ENCODE results near the gene LMCD1. TPM values are rescaled to one million over a fixed set of nuclear protein-coding genes. Genes with fewer than 3 reads are reported as not detected.

LMCD1 gene
- polyA plus RNA-seq, 3 donors = 0.09 to 0.51 TPM; not detected in 1

GRCh38 chr3:8497582-8497981, 4.0 kb upstream of the LMCD1 start:
- Mint-ChIP-seq H3K36me3 (no peaks in the 10 kb centered on the region), H3K27me3 (ENCODE audit: low read depth in 3 of 3) (peaks cover 4 to 26% (median 16%) of the 10 kb centered on the region in 3 donors), H3K9me3 (peaks cover 0 to 2% (median 0%) of the 10 kb centered on the region in 7 donors), H3K4me3 (no peak overlapping the region), H3K4me1 (peaks cover 10% of the 10 kb centered on the region), H3K27ac (no peak overlapping the region)
- Histone ChIP-seq H3K79me2 (ENCODE audit: insufficient read depth, low read length) (no peaks in the 10 kb centered on the region), H3K4me1 (ENCODE audit: control insufficient read depth in 1 of 2, insufficient read depth in 2 of 2, low read length in 2 of 2) (peaks cover 8 to 10% of the 10 kb centered on the region in 2 donors), H3K36me3 (replicated peaks in 1 of 2; ENCODE audit: control insufficient read depth in 1 of 2, insufficient read depth in 2 of 2, low read length in 2 of 2) (no peaks in the 10 kb centered on the region), H3K9me3 (replicated peaks in 1 of 2; ENCODE audit: control insufficient read depth in 1 of 2, insufficient read depth in 1 of 2, low read length in 2 of 2) (peaks cover 0 to 5% of the 10 kb centered on the region in 2 donors), H3K4me3 (replicated peaks in 1 of 3; ENCODE audit: low read depth in 2 of 3, low read length in 3 of 3) (no peak overlapping the region), H3K27me3 (ENCODE audit: control insufficient read depth in 2 of 2, insufficient read depth in 2 of 2, low read length in 2 of 2) (peaks cover 2 to 5% of the 10 kb centered on the region in 2 donors), H3K27ac (ENCODE audit: low read depth in 1 of 2, low read length in 2 of 2) (no peak overlapping the region), H2AFZ (ENCODE audit: insufficient read depth, low read depth, low read length, poor library complexity, severe bottlenecking) (no peak overlapping the region), H3K4me2 (replicated peaks; ENCODE audit: extremely low read depth, low read length, poor library complexity, severe bottlenecking) (no peak overlapping the region), H3K9ac (ENCODE audit: insufficient read depth, low read length, poor library complexity, severe bottlenecking) (no peak overlapping the region), H4K20me1 (ENCODE audit: insufficient read depth, low read length) (no peaks in the 10 kb centered on the region)
- TF ChIP-seq, protein P1, sequence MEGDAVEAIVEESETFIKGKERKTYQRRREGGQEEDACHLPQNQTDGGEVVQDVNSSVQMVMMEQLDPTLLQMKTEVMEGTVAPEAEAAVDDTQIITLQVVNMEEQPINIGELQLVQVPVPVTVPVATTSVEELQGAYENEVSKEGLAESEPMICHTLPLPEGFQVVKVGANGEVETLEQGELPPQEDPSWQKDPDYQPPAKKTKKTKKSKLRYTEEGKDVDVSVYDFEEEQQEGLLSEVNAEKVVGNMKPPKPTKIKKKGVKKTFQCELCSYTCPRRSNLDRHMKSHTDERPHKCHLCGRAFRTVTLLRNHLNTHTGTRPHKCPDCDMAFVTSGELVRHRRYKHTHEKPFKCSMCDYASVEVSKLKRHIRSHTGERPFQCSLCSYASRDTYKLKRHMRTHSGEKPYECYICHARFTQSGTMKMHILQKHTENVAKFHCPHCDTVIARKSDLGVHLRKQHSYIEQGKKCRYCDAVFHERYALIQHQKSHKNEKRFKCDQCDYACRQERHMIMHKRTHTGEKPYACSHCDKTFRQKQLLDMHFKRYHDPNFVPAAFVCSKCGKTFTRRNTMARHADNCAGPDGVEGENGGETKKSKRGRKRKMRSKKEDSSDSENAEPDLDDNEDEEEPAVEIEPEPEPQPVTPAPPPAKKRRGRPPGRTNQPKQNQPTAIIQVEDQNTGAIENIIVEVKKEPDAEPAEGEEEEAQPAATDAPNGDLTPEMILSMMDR (IDR thresholded peaks at IDR 0.05) = no peak
- DNase-seq = no peak
- intact Hi-C loops (cut with micrococcal nuclease) = no loop called here
- 89% methylated on average over 1 of the region's 1 CpG for whole genome bisulfite sequencing (ENCODE audit: insufficient coverage)

DNA sequence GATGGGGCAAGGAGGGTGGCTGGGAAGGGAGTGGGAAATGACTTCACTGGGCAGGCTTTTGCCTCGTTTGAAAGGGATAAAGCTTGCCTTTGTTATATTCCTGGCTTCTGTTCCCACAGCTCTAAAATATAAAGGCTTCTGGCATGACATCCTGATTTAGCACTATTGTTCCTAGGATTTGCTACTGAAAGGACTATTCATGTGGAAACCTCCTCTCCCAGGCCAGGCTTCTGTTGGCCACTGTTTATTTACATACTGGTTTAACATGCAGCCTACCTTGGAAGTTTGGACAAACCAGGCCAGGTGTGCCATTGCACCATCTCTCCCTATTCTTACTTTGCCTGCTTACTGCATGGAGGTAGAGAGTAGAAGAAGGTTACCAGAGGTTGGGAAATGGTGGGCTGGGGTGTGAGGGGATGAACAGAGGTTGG, 2.4 kb upstream of the LMCD1 start:
- Histone ChIP-seq H3K79me2 (ENCODE audit: insufficient read depth, low read length) (no peaks in the 10 kb centered on the region), H3K4me3 (replicated peaks in 1 of 3; ENCODE audit: low read depth in 2 of 3, low read length in 3 of 3) (no peak overlapping the region)

More for the DNA sequence above, 2.4 kb upstream of the LMCD1 start:
- no peak overlapping the region for H3K4me2 ChIP-seq (replicated peaks; ENCODE audit: extremely low read depth, low read length, poor library complexity, severe bottlenecking)
- H3K4me3 Mint-ChIP-seq = no peak overlapping the region
- H3K9me3 ChIP-seq (replicated peaks in 1 of 2; ENCODE audit: control insufficient read depth in 1 of 2, insufficient read depth in 1 of 2, low read length in 2 of 2) = peaks cover 0 to 5% of the 10 kb centered on the region in 2 donors
- H3K4me1 Mint-ChIP-seq = peaks cover 10% of the 10 kb centered on the region
- no peak overlapping the region for H2AFZ ChIP-seq (ENCODE audit: insufficient read depth, low read depth, low read length, poor library complexity, severe bottlenecking)
- H3K27ac ChIP-seq (ENCODE audit: low read depth in 1 of 2, low read length in 2 of 2) = no peak overlapping the region
- TF ChIP-seq, protein P1 (IDR thresholded peaks at IDR 0.05) = no peak
- intact Hi-C loops (cut with micrococcal nuclease) = no loop called here
- H3K9ac ChIP-seq (ENCODE audit: insufficient read depth, low read length, poor library complexity, severe bottlenecking) = no peak overlapping the region
- H3K9me3 Mint-ChIP-seq = peaks cover 0 to 2% (median 0%) of the 10 kb centered on the region in 7 donors
- no peaks in the 10 kb centered on the region for H4K20me1 ChIP-seq (ENCODE audit: insufficient read depth, low read length)
- peaks cover 2 to 5% of the 10 kb centered on the region in 2 donors for H3K27me3 ChIP-seq (ENCODE audit: control insufficient read depth in 2 of 2, insufficient read depth in 2 of 2, low read length in 2 of 2)
- no CpG with 5 or more reads among the region's 1 CpG for WGBS (ENCODE audit: insufficient coverage)
- no peaks in the 10 kb centered on the region for H3K36me3 ChIP-seq (replicated peaks in 1 of 2; ENCODE audit: control insufficient read depth in 1 of 2, insufficient read depth in 2 of 2, low read length in 2 of 2)
- peaks cover 4 to 26% (median 16%) of the 10 kb centered on the region in 3 donors for H3K27me3 Mint-ChIP-seq (ENCODE audit: low read depth in 3 of 3)
- DNase-seq = no peak
- H3K4me1 ChIP-seq (ENCODE audit: control insufficient read depth in 1 of 2, insufficient read depth in 2 of 2, low read length in 2 of 2) = peaks cover 8 to 10% of the 10 kb centered on the region in 2 donors
- no peaks in the 10 kb centered on the region for H3K36me3 Mint-ChIP-seq
- H3K27ac Mint-ChIP-seq = no peak overlapping the region

All from CD14-positive monocyte (primary cell).